Astrocyte of the spinal cord (primary cell): ENCODE results near the gene TMC8.

Source experiments
- DNase-seq: peaks from one replicate; pipeline ENCODE4 v3.0.0; 2011; ENCODE audit warnings: low read depth, low spot score
- H3K4me3 ChIP-seq: 2 replicates; pipeline ENCODE4 v1.5.1; 2011; ENCODE audit warnings: low read depth, mild to moderate bottlenecking, low read length, moderate library complexity
- in situ Hi-C: cut with HindIII; loops from 2 replicates; pipeline ENCODE4 v1.10.0; 2017; ENCODE audit warnings: low sequenced_read_pairs
- TF ChIP-seq, protein P1 (sequence below): IDR thresholded peaks from 2 replicates; pipeline ENCODE4 v1.5.1; 2012; ENCODE audit warnings: low read depth, mild to moderate bottlenecking, low read length, inconsistent platforms

The TMC8 gene

DNA sequence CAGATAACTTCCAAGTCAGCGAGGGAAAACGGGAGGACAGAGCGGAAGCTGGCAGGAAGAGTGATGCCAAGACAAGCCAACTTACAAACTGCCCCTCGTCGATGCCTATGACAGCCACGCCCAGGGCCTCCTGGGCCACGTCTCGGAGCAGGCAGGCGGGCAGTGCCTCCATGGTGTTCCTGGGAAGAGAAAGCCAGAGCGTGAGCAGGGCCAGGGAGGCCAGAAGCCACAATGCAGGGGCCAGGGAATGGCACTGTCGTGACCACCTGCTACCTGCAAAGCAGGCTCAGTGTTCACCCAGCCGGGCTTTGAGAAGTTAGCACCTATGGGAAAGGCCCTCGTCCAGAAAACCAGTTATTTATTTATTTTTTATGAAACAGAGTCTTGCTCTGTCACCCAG lies 51.9 kb downstream of the TMC8 start:
- TF ChIP-seq, protein P1, sequence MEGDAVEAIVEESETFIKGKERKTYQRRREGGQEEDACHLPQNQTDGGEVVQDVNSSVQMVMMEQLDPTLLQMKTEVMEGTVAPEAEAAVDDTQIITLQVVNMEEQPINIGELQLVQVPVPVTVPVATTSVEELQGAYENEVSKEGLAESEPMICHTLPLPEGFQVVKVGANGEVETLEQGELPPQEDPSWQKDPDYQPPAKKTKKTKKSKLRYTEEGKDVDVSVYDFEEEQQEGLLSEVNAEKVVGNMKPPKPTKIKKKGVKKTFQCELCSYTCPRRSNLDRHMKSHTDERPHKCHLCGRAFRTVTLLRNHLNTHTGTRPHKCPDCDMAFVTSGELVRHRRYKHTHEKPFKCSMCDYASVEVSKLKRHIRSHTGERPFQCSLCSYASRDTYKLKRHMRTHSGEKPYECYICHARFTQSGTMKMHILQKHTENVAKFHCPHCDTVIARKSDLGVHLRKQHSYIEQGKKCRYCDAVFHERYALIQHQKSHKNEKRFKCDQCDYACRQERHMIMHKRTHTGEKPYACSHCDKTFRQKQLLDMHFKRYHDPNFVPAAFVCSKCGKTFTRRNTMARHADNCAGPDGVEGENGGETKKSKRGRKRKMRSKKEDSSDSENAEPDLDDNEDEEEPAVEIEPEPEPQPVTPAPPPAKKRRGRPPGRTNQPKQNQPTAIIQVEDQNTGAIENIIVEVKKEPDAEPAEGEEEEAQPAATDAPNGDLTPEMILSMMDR = no peak
- in situ Hi-C loops = no loop called here
- H3K4me3 ChIP-seq = no peak overlapping the region
- DNase-seq = no peak

DNA sequence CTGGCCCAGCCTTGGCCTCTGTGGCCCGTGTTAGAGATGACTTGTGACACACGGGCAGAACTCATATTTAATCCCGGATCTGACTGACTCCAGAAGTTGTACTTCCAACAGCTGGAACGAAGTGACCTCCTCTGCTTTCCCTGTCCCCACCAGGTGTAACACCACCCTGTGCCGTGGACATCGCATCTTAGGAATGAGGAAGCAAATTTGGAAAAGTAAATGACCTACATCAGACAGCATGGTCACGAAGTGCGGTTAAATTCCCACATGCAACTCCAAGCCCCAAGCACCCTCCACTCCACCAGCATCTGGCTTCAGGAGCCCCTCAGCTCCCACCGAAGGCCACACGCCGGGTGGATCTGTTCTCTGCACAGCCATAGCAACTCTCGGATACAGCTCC lies 53.3 kb downstream of the TMC8 start:
- in situ Hi-C loops = no loop called here
- no peak overlapping the region for H3K4me3 ChIP-seq
- TF ChIP-seq, protein P1 = no peak
- no peak for DNase-seq

DNA sequence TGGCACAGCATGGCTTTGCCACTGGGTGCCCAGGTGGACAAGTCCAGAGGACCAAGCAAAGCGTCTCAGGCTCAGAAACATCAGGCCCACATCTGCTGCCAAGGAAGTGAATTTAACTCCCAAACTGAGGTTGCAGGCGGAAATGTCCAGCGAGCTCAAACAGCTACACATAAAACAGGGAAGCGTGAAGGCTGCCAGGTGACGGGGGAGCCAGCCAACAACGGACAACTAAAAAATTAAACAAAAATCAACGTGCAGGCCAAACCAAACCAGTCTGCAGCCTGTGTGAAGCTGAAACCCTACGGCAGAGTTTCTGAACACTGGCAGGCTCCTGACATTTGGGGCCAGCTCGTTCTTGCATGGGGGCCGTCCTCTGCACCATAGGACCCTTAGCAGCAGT lies 53.8 kb downstream of the TMC8 start:
- TF ChIP-seq, protein P1 = no peak
- in situ Hi-C loops = no loop called here
- no peak for DNase-seq
- H3K4me3 ChIP-seq = no peak overlapping the region

- H3K4me3 ChIP-seq = no peak overlapping the region
Observed at GRCh38 chr17:78184868-78185267, 54.3 kb downstream of the TMC8 start.

DNA sequence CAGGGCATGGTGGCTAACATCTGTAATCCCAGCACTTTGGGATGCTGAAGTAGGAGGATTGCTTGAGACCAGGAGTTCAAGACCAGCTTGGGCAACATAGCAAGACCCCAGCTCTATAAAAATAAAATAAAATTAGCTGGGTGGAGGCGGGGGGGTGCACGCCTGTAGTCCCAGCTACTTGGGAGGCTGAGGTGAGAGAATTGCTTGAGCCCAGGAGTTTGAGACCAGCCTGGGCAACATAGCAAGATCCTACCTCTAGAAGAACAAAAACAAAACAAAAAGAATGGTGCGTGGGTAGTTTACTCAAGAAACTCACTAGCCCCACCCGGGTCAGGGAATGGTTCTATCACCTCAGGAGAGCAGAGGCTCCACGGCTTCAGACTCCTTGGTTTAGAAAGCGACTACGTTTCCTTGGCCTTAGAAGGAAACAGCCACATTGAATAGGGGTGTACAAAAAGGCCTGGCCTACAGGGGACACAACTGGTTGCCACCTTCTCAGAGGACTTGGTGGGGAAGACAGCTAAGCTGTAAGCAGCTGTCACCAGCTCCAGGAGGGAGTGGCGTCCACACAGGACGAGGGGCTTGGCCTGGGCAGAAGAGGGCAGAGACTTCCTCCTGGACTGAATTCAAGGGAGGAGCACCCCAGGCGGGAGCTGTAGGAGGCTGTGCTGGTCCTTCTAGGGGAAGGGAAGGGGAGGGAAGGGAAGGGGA lies 55.6 kb downstream of the TMC8 start:
- in situ Hi-C loops = no loop called here
- peak overlapping the region; percentile 72 for H3K4me3 ChIP-seq
- no peak for DNase-seq
- TF ChIP-seq, protein P1 = no peak

More at GRCh38 chr17:78184868-78185267, 54.3 kb downstream of the TMC8 start:
- DNase-seq = no peak
- in situ Hi-C loops = no loop called here
- TF ChIP-seq, protein P1 = no peak

DNA sequence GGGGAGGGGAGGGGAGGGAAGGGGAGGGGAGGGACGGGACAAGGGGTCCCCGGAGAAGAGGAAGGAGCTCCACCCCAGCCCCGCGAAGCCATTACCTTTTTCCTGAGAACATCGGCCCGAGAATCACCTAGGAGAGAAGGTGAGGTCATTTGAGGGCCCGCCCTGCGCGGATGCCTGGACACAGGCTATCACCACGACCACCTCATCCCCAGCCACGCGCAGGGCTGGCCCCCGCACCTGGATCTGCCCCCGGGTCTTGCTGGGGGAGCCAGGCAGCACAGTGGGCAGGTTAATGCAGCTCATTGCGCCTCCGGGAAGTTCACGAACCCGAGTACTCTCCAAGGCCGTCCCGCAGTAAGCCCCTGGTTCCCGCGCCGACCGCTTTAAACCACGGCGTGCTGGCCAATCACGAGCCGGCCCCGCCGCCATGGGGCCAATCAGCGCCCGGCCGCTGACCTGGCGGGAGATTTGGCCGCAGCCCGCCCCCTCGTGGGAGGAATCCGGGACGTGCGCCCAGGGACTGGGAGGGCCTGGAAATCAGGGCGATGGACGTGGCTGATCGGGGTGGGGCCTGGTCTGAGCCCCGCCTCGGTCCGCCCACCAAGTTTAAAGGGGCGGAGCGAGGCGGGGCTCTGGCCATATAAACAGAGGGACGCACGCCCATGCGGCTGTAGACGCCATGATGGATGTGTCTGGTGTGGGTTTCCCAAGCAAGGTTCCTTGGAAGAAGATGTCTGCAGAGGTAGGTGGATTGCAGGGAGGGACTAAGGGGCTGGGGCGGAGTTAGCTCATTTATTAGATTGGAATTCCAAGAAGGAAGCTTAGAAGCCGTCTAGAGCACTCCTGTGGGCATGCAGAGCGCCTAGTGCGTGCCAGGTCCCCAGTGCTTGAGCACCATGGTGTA lies 56.4 kb downstream of the TMC8 start, which contains the start of the genes AFMID and TK1:
TSS of gene AFMID (plus strand) at position 671 of the 904 bp plus-strand sequence. CDS start at position 680, 9 bp downstream.
TSS of gene TK1 (minus strand) at position 361 of the 904 bp plus-strand sequence. CDS start at position 303, 58 bp downstream.
- in situ Hi-C loops = no loop called here
- TF ChIP-seq, protein P1 = peak; percentile 73
- peak within 1 kb of the TSS; percentile 72 for H3K4me3 ChIP-seq
- DNase-seq = peak; percentile 98
